Measurements from ENCODE around the gene CSF1R.

DNA sequence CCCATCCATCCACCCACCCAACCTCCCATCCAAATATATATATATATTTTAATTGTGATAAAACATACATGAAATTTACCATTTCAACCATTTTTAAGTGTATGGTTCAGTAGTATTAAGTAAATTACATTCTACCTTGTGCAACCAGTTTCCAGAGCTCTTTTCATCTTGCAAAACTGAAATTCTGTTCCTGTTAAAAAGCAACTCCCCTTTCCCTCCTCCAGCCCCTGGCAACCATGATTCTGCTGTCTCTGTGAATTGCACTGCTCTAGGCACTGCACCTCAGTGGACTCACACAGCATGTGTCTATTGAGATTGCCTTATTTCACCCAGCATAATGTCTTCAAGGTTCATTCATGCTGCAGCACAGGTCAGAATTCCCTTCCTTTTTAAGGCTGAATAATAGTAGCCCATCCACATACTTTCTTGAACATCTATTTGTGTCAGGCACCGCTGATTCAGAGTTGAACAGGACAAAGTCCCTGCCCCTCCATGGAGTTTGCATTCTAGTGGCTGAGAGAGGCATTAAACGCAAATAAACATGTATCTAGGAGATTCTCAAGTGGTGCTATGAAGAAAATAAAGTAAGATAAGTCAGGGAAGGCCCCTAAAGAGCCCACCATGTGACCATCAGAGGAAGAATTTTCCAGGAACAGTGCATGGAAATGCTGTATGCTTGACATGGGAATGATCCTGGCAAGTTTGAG is 24.0 kb downstream of the CSF1R start:
- TF ChIP-seq EZH2 (IDR thresholded peaks at IDR 0.05; ENCODE audit: borderline replicate concordance, insufficient read depth, low read length, poor library complexity, severe bottlenecking) (no peak), EP300 (conservative IDR thresholded peaks at IDR 0.05; ENCODE audit: poor library complexity, severe bottlenecking) (no peak), POLR2AphosphoS5 (IDR thresholded peaks at IDR 0.05) (no peak), SMC3 (conservative IDR thresholded peaks at IDR 0.05; ENCODE audit: poor library complexity) (no peak), MXI1 (conservative IDR thresholded peaks at IDR 0.05; ENCODE audit: poor library complexity, severe bottlenecking) (no peak), RAD21 (conservative IDR thresholded peaks at IDR 0.05) (no peak)
- TF ChIP-seq, protein P1, sequence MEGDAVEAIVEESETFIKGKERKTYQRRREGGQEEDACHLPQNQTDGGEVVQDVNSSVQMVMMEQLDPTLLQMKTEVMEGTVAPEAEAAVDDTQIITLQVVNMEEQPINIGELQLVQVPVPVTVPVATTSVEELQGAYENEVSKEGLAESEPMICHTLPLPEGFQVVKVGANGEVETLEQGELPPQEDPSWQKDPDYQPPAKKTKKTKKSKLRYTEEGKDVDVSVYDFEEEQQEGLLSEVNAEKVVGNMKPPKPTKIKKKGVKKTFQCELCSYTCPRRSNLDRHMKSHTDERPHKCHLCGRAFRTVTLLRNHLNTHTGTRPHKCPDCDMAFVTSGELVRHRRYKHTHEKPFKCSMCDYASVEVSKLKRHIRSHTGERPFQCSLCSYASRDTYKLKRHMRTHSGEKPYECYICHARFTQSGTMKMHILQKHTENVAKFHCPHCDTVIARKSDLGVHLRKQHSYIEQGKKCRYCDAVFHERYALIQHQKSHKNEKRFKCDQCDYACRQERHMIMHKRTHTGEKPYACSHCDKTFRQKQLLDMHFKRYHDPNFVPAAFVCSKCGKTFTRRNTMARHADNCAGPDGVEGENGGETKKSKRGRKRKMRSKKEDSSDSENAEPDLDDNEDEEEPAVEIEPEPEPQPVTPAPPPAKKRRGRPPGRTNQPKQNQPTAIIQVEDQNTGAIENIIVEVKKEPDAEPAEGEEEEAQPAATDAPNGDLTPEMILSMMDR (IDR thresholded peaks at IDR 0.05; ENCODE audit: poor library complexity, severe bottlenecking), result no peak
- TF ChIP-seq, protein P2, sequence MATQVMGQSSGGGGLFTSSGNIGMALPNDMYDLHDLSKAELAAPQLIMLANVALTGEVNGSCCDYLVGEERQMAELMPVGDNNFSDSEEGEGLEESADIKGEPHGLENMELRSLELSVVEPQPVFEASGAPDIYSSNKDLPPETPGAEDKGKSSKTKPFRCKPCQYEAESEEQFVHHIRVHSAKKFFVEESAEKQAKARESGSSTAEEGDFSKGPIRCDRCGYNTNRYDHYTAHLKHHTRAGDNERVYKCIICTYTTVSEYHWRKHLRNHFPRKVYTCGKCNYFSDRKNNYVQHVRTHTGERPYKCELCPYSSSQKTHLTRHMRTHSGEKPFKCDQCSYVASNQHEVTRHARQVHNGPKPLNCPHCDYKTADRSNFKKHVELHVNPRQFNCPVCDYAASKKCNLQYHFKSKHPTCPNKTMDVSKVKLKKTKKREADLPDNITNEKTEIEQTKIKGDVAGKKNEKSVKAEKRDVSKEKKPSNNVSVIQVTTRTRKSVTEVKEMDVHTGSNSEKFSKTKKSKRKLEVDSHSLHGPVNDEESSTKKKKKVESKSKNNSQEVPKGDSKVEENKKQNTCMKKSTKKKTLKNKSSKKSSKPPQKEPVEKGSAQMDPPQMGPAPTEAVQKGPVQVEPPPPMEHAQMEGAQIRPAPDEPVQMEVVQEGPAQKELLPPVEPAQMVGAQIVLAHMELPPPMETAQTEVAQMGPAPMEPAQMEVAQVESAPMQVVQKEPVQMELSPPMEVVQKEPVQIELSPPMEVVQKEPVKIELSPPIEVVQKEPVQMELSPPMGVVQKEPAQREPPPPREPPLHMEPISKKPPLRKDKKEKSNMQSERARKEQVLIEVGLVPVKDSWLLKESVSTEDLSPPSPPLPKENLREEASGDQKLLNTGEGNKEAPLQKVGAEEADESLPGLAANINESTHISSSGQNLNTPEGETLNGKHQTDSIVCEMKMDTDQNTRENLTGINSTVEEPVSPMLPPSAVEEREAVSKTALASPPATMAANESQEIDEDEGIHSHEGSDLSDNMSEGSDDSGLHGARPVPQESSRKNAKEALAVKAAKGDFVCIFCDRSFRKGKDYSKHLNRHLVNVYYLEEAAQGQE (IDR thresholded peaks at IDR 0.05; ENCODE audit: borderline replicate concordance), result no peak

Data from neural cell (in vitro differentiated cells).